HEK293 (cell line): ENCODE data around the gene KLHL6.

Experiments used
- BCL6B ChIP-seq: fragments of 450-650 bp; formaldehyde crosslinking; IDR thresholded peaks from 2 replicates; pipeline ENCODE4 v1.5.1; 2017; ENCODE audit warnings: missing biosample characterization, missing genetic modification characterization
- YY1 ChIP-seq: fragments of 450-650 bp; formaldehyde crosslinking; IDR thresholded peaks from 2 replicates; pipeline ENCODE4 v1.5.1; 2018; ENCODE audit warnings: missing biosample characterization, missing genetic modification characterization
- ZFP41 ChIP-seq: fragments of 450-650 bp; formaldehyde crosslinking; IDR thresholded peaks from 2 replicates; pipeline ENCODE4 v1.5.1; 2016; ENCODE audit warnings: missing biosample characterization, missing genetic modification characterization, borderline replicate concordance
- ZNF239 ChIP-seq: fragments of 450-650 bp; formaldehyde crosslinking; IDR thresholded peaks from 2 replicates; pipeline ENCODE4 v1.5.1; 2016; ENCODE audit warnings: missing biosample characterization, missing genetic modification characterization
- ZNF24 ChIP-seq: fragments of 450-650 bp; formaldehyde crosslinking; IDR thresholded peaks from 2 replicates; pipeline ENCODE4 v1.5.1; 2016; ENCODE audit warnings: missing biosample characterization, missing genetic modification characterization
- ZNF416 ChIP-seq: fragments of 450-650 bp; formaldehyde crosslinking; IDR thresholded peaks from 2 replicates; pipeline ENCODE4 v1.5.1; 2016; ENCODE audit warnings: missing biosample characterization, missing genetic modification characterization
- ZNF560 ChIP-seq: fragments of 450-650 bp; formaldehyde crosslinking; IDR thresholded peaks from 2 replicates; pipeline ENCODE4 v1.5.1; 2017; ENCODE audit warnings: missing biosample characterization, missing genetic modification characterization, borderline replicate concordance
- ZNF629 ChIP-seq: fragments of 450-650 bp; formaldehyde crosslinking; IDR thresholded peaks from 2 replicates; pipeline ENCODE4 v1.5.1; 2017; ENCODE audit warnings: missing biosample characterization, missing genetic modification characterization
- ZNF76 ChIP-seq: fragments of 450-650 bp; formaldehyde crosslinking; IDR thresholded peaks from 2 replicates; pipeline ENCODE4; 2016; ENCODE audit warnings: low read depth, missing biosample characterization, missing genetic modification characterization, borderline replicate concordance
- ZNF777 ChIP-seq: fragments of 450-650 bp; formaldehyde crosslinking; IDR thresholded peaks from 2 replicates; pipeline ENCODE4 v1.5.1; 2017; ENCODE audit warnings: missing biosample characterization, missing genetic modification characterization, borderline replicate concordance
- TF ChIP-seq, protein P1 (sequence below): fragments of 450-650 bp; formaldehyde crosslinking; IDR thresholded peaks from 2 replicates; pipeline ENCODE4 v1.5.1; 2016; ENCODE audit warnings: missing biosample characterization, missing genetic modification characterization
- TF ChIP-seq, protein P2 (sequence below): fragments of 450-650 bp; formaldehyde crosslinking; IDR thresholded peaks from 2 replicates; pipeline ENCODE4 v1.5.1; 2016; ENCODE audit warnings: missing biosample characterization, missing genetic modification characterization

GRCh38 chr3:183496311-183496710 is 59.2 kb downstream of the KLHL6 start:
- TF ChIP-seq, protein P1, sequence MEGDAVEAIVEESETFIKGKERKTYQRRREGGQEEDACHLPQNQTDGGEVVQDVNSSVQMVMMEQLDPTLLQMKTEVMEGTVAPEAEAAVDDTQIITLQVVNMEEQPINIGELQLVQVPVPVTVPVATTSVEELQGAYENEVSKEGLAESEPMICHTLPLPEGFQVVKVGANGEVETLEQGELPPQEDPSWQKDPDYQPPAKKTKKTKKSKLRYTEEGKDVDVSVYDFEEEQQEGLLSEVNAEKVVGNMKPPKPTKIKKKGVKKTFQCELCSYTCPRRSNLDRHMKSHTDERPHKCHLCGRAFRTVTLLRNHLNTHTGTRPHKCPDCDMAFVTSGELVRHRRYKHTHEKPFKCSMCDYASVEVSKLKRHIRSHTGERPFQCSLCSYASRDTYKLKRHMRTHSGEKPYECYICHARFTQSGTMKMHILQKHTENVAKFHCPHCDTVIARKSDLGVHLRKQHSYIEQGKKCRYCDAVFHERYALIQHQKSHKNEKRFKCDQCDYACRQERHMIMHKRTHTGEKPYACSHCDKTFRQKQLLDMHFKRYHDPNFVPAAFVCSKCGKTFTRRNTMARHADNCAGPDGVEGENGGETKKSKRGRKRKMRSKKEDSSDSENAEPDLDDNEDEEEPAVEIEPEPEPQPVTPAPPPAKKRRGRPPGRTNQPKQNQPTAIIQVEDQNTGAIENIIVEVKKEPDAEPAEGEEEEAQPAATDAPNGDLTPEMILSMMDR (tag by site-specific recombination) = no peak
- TF ChIP-seq ZFP41 (no peak), ZNF629 (tag by site-specific recombination) (no peak), ZNF416 (tag by site-specific recombination) (no peak), ZNF560 (tag by site-specific recombination) (no peak), BCL6B (tag by site-specific recombination) (no peak), ZNF24 (tag by site-specific recombination) (no peak), ZNF239 (tag by site-specific recombination) (no peak), ZNF777 (tag by site-specific recombination) (no peak), YY1 (no peak), ZNF76 (tag by site-specific recombination) (no peak)
- TF ChIP-seq, protein P2, sequence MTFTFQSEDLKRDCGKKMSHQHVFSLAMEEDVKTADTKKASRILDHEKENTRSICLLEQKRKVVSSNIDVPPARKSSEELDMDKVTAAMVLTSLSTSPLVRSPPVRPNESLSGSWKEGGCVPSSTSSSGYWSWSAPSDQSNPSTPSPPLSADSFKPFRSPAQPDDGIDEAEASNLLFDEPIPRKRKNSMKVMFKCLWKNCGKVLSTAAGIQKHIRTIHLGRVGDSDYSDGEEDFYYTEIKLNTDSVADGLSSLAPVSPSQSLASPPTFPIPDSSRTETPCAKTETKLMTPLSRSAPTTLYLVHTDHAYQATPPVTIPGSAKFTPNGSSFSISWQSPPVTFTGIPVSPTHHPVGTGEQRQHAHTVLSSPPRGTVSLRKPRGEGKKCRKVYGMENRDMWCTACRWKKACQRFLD (tag by site-specific recombination) = no peak
